Caco-2 (cell line): ENCODE measurements around the gene RPUSD1. TPM values are rescaled to one million over a fixed set of nuclear protein-coding genes. Genes with fewer than 3 reads are reported as not detected.

Experiments used
- BruUV-seq: library from RNA; stranded (reverse); fragments of 400-500 nt; replicated peaks from 2 replicates; lab custom pipeline; 2021; lab: Mats Ljungman, UMichigan
- CTCF ChIA-PET: fragments of 300-600 bp; sonication (Branson Sonifier 250); formaldehyde crosslinking; loops from one replicate; lab custom pipeline; 2022; ENCODE audit warnings: antibody characterized with exemption; lab: Charles Lee
- POLR2A ChIA-PET: fragments of 300-600 bp; sonication (Branson Sonifier 250); formaldehyde crosslinking; loops from one replicate; lab custom pipeline; 2022; ENCODE audit warnings: antibody characterized with exemption; lab: Charles Lee
- DNase-seq, 2 experiments: peaks; one replicate each; pipeline versions ENCODE4 v3.0.0 to v3.0.0-alpha.2; 2020 to 2022
- H3K27me3 ChIP-seq: replicated peaks from 2 replicates; pipeline ENCODE4 v1.6.0; 2011; ENCODE audit warnings: low read length; ENCODE audit not compliant: control insufficient read depth, insufficient read depth
- H3K36me3 ChIP-seq: 2 replicates; pipeline ENCODE4 v1.5.1; 2011; ENCODE audit warnings: low read length; ENCODE audit not compliant: control insufficient read depth, insufficient read depth
- H3K4me1 ChIP-seq: fragments of 250-450 bp; sonication (Bioruptor Pico); 2 replicates; pipeline ENCODE4 v1.5.1; 2020; ENCODE audit warnings: mild to moderate bottlenecking
- H3K4me3 ChIP-seq: 2 replicates; pipeline ENCODE4 v1.5.1; 2011; ENCODE audit warnings: low read depth, mild to moderate bottlenecking, control low read depth, low read length
- H3K9me3 ChIP-seq: fragments of 250-450 bp; sonication (Bioruptor Pico); 2 replicates; pipeline ENCODE4 v1.5.1; 2020; ENCODE audit warnings: mild to moderate bottlenecking, moderate library complexity
- H3K27ac Mint-ChIP-seq: one replicate; pipeline ENCODE4 v1.8.0; 2022; ENCODE audit warnings: mixed read lengths; ENCODE audit not compliant: unreplicated experiment
- H3K27me3 Mint-ChIP-seq: one replicate; pipeline ENCODE4 v1.8.0; 2022; ENCODE audit warnings: mixed read lengths; ENCODE audit not compliant: insufficient read depth, unreplicated experiment
- H3K36me3 Mint-ChIP-seq: one replicate; pipeline ENCODE4 v1.8.0; 2022; ENCODE audit warnings: mild to moderate bottlenecking, mixed read lengths; ENCODE audit not compliant: insufficient read depth, unreplicated experiment
- H3K4me1 Mint-ChIP-seq: one replicate; pipeline ENCODE4 v1.8.0; 2022; ENCODE audit warnings: low read depth, mixed read lengths; ENCODE audit not compliant: unreplicated experiment
- H3K4me3 Mint-ChIP-seq: one replicate; pipeline ENCODE4 v1.8.0; 2022; ENCODE audit warnings: mild to moderate bottlenecking, moderate library complexity, mixed read lengths; ENCODE audit not compliant: unreplicated experiment
- H3K9me3 Mint-ChIP-seq: one replicate; pipeline ENCODE4 v1.8.0; 2022; ENCODE audit warnings: mixed read lengths; ENCODE audit not compliant: unreplicated experiment
- CTCF ChIP-seq, 2 experiments: fragments of 200-600 bp in 1 of 2; IDR thresholded peaks; 1 replicate in 1 of 2; 2 replicates in 1 of 2; pipeline versions ENCODE4 v1.5.1 to v1.8.0; 2011 to 2022; ENCODE audit warnings: antibody characterized with exemption in 1 of 2, control low read depth in 1 of 2, inconsistent platforms in 1 of 2, low read depth in 1 of 2, low read length in 1 of 2, mild to moderate bottlenecking in 1 of 2, moderate library complexity in 1 of 2; ENCODE audit not compliant: insufficient read depth in 1 of 2, severe bottlenecking in 1 of 2, unreplicated experiment in 1 of 2
- intact Hi-C: fragments of 100-400 bp; cut with micrococcal nuclease; formaldehyde crosslinking; loops from one replicate; pipeline ENCODE4 v1.10.0; 2022; ENCODE audit not compliant: unreplicated experiment
- total RNA-seq: library from RNA; stranded (reverse); gene quantifications from 2 replicates; pipeline ENCODE4 v1.2.3, GENCODE V29; 2022

The RPUSD1 gene
- total RNA-seq, 1 experiment from 2014 or later = 44.0 TPM

- no peak for DNase-seq
- H3K36me3 Mint-ChIP-seq = no peaks in the 10 kb centered on the region
- CTCF ChIA-PET = no interaction called here
- intact Hi-C loops = no loop called here
- no peak overlapping the region for H3K4me3 Mint-ChIP-seq
- H3K9me3 ChIP-seq = no peaks in the 10 kb centered on the region
- H3K27me3 Mint-ChIP-seq = no peaks in the 10 kb centered on the region
- no peaks in the 10 kb centered on the region for H3K27me3 ChIP-seq
- H3K36me3 ChIP-seq = no peaks in the 10 kb centered on the region
- H3K4me3 ChIP-seq = no peak overlapping the region
- no peak overlapping the region for H3K27ac Mint-ChIP-seq
- no peaks in the 10 kb centered on the region for H3K9me3 Mint-ChIP-seq
- TF ChIP-seq CTCF (IDR thresholded peaks at IDR 0.05; ENCODE audit: insufficient read depth in 1 of 2, low read depth in 1 of 2, low read length in 1 of 2, severe bottlenecking in 1 of 2, unreplicated experiment in 1 of 2) = no peak
- H3K4me1 Mint-ChIP-seq = no peaks in the 10 kb centered on the region
- no peaks in the 10 kb centered on the region for H3K4me1 ChIP-seq
- BruUV-seq = no TSS peak
- POLR2A ChIA-PET = no interaction called here
Observed at GRCh38 chr16:828891-829290, 40.7 kb upstream of the RPUSD1 start.

- H3K36me3 Mint-ChIP-seq = no peaks in the 10 kb centered on the region
- no peaks in the 10 kb centered on the region for H3K9me3 Mint-ChIP-seq
- ChIA-PET POLR2A (no interaction called here), CTCF (no interaction called here)
- H3K9me3 ChIP-seq = no peaks in the 10 kb centered on the region
- no peaks in the 10 kb centered on the region for H3K36me3 ChIP-seq
- no peaks in the 10 kb centered on the region for H3K27me3 Mint-ChIP-seq
- H3K27me3 ChIP-seq = no peaks in the 10 kb centered on the region
- no TSS peak for BruUV-seq
- TF ChIP-seq CTCF (IDR thresholded peaks at IDR 0.05; ENCODE audit: insufficient read depth in 1 of 2, low read depth in 1 of 2, low read length in 1 of 2, severe bottlenecking in 1 of 2, unreplicated experiment in 1 of 2) = no peak
- DNase-seq = no peak
- H3K27ac Mint-ChIP-seq = no peak overlapping the region
- no peaks in the 10 kb centered on the region for H3K4me1 Mint-ChIP-seq
- H3K4me1 ChIP-seq = no peaks in the 10 kb centered on the region
- H3K4me3 ChIP-seq = no peak overlapping the region
- H3K4me3 Mint-ChIP-seq = no peak overlapping the region
- intact Hi-C loops = no loop called here
Observed at GRCh38 chr16:827513-827912, 39.3 kb upstream of the RPUSD1 start.

- POLR2A ChIA-PET = no interaction called here
- H3K4me1 ChIP-seq = no peaks in the 10 kb centered on the region
- no peaks in the 10 kb centered on the region for H3K9me3 Mint-ChIP-seq
- no peak overlapping the region for H3K27ac Mint-ChIP-seq
- H3K27me3 ChIP-seq = no peaks in the 10 kb centered on the region
- no peak for TF ChIP-seq CTCF (IDR thresholded peaks at IDR 0.05; ENCODE audit: insufficient read depth in 1 of 2, low read depth in 1 of 2, low read length in 1 of 2, severe bottlenecking in 1 of 2, unreplicated experiment in 1 of 2)
- H3K36me3 ChIP-seq = no peaks in the 10 kb centered on the region
- intact Hi-C loops = no loop called here
- no peaks in the 10 kb centered on the region for H3K9me3 ChIP-seq
- no peaks in the 10 kb centered on the region for H3K27me3 Mint-ChIP-seq
- DNase-seq = no peak
- H3K4me3 Mint-ChIP-seq = no peak overlapping the region
- CTCF ChIA-PET = no interaction called here
- no peak overlapping the region for H3K4me3 ChIP-seq
- no peaks in the 10 kb centered on the region for H3K4me1 Mint-ChIP-seq
- no peaks in the 10 kb centered on the region for H3K36me3 Mint-ChIP-seq
- no TSS peak for BruUV-seq
Observed at GRCh38 chr16:825341-826061, 37.3 kb upstream of the RPUSD1 start.
